BJ (cell line): ENCODE results near the gene AKR1B1. TPM values are rescaled to one million over a fixed set of nuclear protein-coding genes. Genes with fewer than 3 reads are reported as not detected.

Experiments
- CTCF ChIA-PET: fragments of 350-600 bp; formaldehyde crosslinking; extraction: SDS; loops from one replicate; lab custom pipeline; 2021; ENCODE audit warnings: antibody characterized with exemption, inconsistent platforms; lab: Yijun Ruan, JAX
- POLR2A ChIA-PET: fragments of 300-600 bp; sonication (Branson Sonifier 250); formaldehyde crosslinking; extraction: SDS; loops from one replicate; lab custom pipeline; 2021; ENCODE audit warnings: antibody characterized with exemption; lab: Charles Lee
- DNase-seq: peaks from one replicate; pipeline ENCODE4 v3.0.0-alpha.2; 2011; ENCODE audit warnings: low read depth
- H3K27me3 ChIP-seq: 2 replicates; pipeline ENCODE4 v1.6.0; 2011; ENCODE audit warnings: low read length; ENCODE audit not compliant: control insufficient read depth, insufficient read depth
- H3K36me3 ChIP-seq: 2 replicates; pipeline ENCODE4 v1.5.1; 2011; ENCODE audit warnings: low read length; ENCODE audit not compliant: control insufficient read depth, insufficient read depth
- H3K4me3 ChIP-seq: 2 replicates; pipeline ENCODE4 v1.5.1; 2011; ENCODE audit warnings: low read depth, mild to moderate bottlenecking, control low read depth, low read length
- CTCF ChIP-seq: IDR thresholded peaks from 2 replicates; pipeline ENCODE4 v1.5.1; 2011; ENCODE audit warnings: low read depth, mild to moderate bottlenecking, control low read depth, inconsistent platforms, low read length, moderate library complexity; ENCODE audit not compliant: insufficient read depth
- polyA plus RNA-seq: library from polyadenylated mRNA; depleted of rRNA; stranded (reverse); fragments of >200 nt; gene quantifications from 2 replicates; pipeline ENCODE4 v1.2.3, GENCODE V29; 2011

The AKR1B1 gene
- polyA plus RNA-seq, 1 experiment: 331 TPM

GRCh38 chr7:134440067-134440466, 18.8 kb downstream of the AKR1B1 start:
- CTCF ChIA-PET: interaction anchor here (1.0 kb wide), 1 partner anchor 13 kb away, joined by 4 read pairs; no protein-coding TSS in a partner anchor

GRCh38 chr7:134438946-134439345, 20.0 kb downstream of the AKR1B1 start:
- no peak for DNase-seq
- Histone ChIP-seq H3K27me3 (no peaks in the 10 kb centered on the region), H3K36me3 (peaks cover 8% of the 10 kb centered on the region), H3K4me3 (no peak overlapping the region)
- CTCF ChIA-PET: interaction anchor here (0.6 to 2.0 kb wide), 4 partner anchors 11 to 156 kb away, joined by 3 to 11 read pairs (median 4); no protein-coding TSS in a partner anchor
- POLR2A ChIA-PET: no interaction called here
- TF ChIP-seq CTCF: no peak

More at GRCh38 chr7:134440067-134440466, 18.8 kb downstream of the AKR1B1 start:
- TF ChIP-seq CTCF: no peak
- H3K4me3 ChIP-seq: no peak overlapping the region
- H3K27me3 ChIP-seq: no peaks in the 10 kb centered on the region
- POLR2A ChIA-PET: no interaction called here
- DNase-seq: no peak
- H3K36me3 ChIP-seq: peaks cover 8% of the 10 kb centered on the region

- POLR2A ChIA-PET: no interaction called here
- CTCF ChIA-PET: interaction anchor here (0.9 to 2.6 kb wide), 9 partner anchors 13 to 172 kb away, joined by 3 to 27 read pairs (median 3); partner anchors contain the start of gene AKR1B1
- DNase-seq: no peak
- H3K27me3 ChIP-seq: no peaks in the 10 kb centered on the region
- 0 out of 2 replicates have a peak, but pooled peaks cover 1% of the 10 kb centered on the region for H3K36me3 ChIP-seq
- H3K4me3 ChIP-seq: no peak overlapping the region
- TF ChIP-seq CTCF: no peak
Measured at GRCh38 chr7:134435161-134435920, 23.6 kb downstream of the AKR1B1 start.

- DNase-seq: no peak
- TF ChIP-seq CTCF: no peak
- Histone ChIP-seq H3K36me3 (no peaks in the 10 kb centered on the region), H3K27me3 (no peaks in the 10 kb centered on the region), H3K4me3 (no peak overlapping the region)
- ChIA-PET POLR2A (no interaction called here), CTCF (interaction anchor here (0.9 to 2.6 kb wide), 8 partner anchors 13 to 173 kb away, joined by 3 to 27 read pairs (median 3); partner anchors contain the start of gene AKR1B1)
Measured at GRCh38 chr7:134434701-134435100, 24.2 kb downstream of the AKR1B1 start.

- ChIA-PET CTCF (interaction anchor here (0.9 to 8.5 kb wide), 26 partner anchors 10 to 180 kb away, joined by 3 to 323 read pairs (median 8); partner anchors contain the start of genes AKR1B1, AKR1B10, AKR1B15 and SLC35B4), POLR2A (no interaction called here)
- H3K27me3 ChIP-seq: no peaks in the 10 kb centered on the region
- no peak overlapping the region for H3K4me3 ChIP-seq
- no peaks in the 10 kb centered on the region for H3K36me3 ChIP-seq
- DNase-seq: no peak
- no peak for TF ChIP-seq CTCF
Measured at GRCh38 chr7:134433430-134433829, 25.5 kb downstream of the AKR1B1 start.
